ENCODE measurements around the gene LRMDA.
"Not testable (repeated sequence)": the region's sequence is repeated elsewhere in the genome, so short reads cannot be mapped to it uniquely, and the experiment has no call there.

Gene LRMDA

GRCh38 chr10:75722609-75723008, 291.2 kb downstream of the LRMDA start:
- DNase-seq: no peak

DNA sequence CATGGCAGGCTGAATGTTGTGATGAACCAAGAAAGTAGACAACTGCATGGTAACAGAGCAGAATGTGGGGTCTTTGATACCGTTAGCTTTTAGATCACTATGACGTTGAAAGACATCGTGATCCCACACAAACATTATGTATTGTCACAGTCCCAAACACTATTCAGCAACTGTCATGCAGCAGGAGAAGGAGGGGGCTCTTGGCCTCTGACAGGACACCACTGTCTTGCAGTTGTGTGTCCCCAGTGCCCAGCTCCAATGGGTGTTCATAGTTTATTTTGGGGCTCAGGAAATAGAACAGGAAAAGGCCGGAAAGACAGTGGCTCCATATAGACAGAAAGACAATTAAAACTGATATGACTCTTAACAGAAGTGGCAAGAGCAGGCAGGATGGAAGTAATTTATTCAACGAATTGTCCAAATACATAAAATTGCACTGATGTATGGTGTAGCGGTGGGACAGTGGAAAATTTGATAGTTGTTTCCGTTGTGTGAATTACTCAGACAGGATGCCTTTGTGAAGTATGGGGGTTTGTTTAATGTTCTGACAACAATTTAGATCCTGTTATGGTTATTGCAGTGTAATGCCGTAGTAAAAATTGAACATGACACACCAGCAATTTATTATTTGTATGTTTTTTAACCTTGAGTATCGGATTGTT, 292.0 kb downstream of the LRMDA start:
- no peak for DNase-seq

- DNase-seq: no peak
These were observed 292.6 kb downstream of the LRMDA start for GRCh38 chr10:75724047-75724446.

DNA sequence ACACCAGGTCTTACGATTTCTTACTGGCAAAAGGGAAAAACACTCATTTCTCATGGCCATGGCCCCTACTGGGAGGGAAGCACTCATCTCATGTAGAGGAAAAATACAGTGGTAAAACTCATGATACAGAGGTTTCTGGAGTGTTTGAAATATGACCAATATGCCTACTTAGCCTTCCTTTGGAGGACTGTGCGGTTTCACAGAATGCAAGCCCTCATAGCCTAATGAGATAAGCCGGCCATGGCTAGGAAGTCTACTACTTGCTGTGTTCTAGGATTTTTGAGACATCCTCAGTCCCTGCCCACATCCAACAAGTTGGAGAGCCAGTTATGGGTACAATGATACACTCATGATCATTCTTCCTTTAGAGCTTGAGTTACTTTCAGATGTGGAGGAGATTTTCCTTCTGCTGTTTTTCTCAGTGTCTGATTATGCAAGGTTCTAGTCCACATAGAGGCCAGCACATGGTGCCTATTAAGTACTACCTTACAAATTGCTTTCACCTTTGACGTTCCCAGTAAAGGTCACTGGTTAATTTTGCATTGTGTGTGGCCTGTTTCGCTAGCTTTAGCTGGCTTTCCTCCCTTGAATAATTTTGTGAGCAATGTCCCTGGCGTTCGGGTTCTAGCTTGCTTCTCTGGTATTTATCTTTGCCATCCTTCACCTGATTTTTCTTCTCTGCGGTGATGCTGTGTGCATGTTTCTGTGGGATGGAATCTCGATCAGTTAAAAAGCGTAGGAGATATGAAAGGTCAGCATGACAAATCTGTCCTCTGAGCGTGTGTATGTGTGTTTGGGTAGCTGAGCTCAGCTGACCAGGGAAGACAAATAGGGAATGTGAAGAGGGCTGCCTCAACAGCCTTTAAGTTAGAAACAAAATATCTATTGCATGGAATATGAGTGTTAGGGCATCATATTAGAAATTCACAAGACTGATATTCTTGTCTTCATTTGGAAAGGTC, 295.4 kb downstream of the LRMDA start:
- DNase-seq: no peak

- no peak for DNase-seq
These were observed 299.4 kb downstream of the LRMDA start for GRCh38 chr10:75730847-75731246.

DNA sequence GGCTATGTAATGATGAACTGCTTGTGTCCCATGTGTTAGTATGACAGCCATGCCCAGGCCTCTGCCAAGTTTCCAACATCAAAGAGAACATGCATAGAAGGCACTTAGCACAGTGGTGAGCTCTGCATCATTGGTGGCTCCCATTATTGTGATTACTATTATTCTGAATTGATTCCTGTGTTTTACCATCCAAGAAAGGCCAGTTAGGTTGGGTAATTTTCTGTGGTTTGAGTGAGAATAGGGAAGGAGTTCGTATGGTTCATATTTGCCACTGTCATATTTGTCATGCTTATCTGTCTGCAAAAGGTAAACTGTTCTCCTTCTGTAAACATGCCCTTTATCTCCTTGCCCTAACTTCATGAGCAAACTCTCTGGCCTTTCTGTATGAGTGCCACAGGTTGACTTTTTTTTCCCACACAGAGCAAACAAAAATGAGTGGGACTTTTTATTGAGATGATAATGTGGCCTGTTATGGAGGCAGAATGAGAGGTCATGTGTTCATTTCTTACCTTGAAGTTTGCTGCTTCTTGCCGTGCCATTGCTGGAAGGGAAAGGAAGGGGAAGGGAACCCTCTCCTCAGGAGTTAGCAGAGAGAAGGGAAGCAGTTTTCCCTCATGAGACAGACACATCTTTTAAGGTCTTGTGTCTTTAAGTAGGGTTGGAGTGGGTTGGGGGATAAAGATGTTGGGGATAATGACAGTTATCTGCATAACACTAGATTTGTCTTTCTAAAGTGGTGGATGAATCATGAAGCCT, 301.9 kb downstream of the LRMDA start:
- DNase-seq: no peak

DNA sequence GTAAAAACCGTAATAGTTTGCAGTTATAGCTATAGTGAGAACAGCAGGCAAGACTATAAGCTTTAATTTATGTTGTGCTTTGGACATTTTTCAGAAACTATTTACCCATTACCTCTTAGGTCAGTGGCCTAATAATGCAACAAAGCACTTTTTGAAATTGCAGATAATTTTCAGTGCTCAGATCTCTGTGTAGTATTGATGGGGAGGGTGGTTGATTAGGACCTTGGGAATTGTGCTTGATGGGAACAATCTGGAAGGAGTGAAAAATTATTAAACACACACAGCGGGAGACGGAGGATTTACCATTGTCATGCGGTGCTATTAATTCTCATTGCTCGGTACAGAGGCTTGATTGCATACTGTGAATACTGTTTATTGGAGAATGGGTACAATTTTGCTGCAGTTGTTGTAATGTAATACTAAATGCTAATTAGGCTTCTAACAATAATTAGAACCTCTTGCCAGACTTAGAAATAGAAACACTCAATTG, 304.8 kb downstream of the LRMDA start:
- no peak for DNase-seq

GRCh38 chr10:75736889-75737579, 305.6 kb downstream of the LRMDA start:
- no peak for DNase-seq

DNA sequence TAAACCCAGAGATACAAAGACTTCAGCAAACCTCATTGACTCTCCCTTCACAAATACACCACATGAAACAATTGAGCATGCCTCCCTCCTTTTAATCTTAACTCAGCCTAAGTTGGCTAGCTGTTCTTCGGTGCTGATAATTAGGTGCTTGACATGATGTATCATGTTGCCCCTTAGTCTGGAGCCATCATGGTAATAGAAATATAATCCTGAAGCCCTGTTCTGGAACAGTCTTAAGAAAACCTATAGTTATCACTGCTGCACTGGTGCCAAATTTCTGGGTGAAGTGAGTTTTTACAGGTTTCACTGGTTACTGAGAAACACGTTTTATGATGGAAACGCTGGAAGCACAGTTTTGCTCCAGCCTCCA, 306.1 kb downstream of the LRMDA start:
- DNase-seq: no peak

GRCh38 chr10:75738924-75739323, 307.5 kb downstream of the LRMDA start:
- DNase-seq: no peak

DNA sequence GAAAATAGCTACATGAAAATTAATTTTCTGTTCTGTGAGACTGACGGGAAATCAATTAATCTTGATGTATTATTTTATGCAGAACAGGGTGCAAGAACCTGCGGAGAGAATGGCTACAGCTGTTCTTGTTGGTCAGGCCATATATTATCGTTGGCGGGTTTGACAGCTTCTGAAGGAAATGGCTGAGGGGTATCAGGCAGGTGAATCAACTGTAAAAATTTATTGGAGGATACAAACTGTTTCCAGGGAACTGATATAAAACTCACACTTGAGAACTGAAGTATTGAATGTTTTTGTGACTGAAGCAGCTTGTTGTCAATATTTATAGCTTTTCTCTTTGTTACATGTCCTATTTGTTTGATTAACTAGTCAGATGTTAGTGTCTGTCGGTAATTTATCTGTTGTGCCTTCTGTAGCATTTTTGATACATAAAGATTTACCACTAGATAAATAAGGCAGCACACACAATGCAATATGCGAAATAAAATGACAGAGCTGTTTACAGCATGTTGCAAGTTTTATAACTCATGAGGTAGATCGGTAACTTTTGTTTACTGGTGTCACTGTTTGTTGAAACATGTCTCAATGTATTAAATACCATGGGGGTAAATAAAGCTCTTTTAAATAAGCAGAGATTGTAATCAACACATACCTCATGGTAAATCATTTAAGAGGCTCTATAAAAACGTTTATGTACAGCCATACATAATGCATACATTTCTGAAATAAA, 308.2 kb downstream of the LRMDA start:
- no peak for DNase-seq

GRCh38 chr10:75740541-75740940, 309.1 kb downstream of the LRMDA start:
- DNase-seq: no peak

DNA sequence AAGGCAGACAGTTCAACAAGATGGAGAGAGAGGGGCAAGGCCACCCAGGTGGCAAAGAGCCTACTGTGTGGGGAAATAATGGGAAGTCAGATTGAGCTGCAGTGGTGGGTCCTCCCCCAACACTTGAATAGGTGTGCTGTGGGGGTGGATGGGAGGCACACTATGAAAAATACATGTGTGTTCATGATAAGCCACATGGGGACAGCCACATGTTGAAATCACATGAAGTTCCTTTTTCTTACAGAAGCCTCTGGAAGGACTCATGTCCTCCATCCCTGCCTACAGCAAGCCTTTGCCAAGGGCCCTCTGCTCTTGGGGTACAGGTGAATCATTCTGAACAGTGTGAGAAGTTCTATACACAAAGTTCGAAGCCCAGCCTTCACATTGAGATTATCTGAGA, 310.9 kb downstream of the LRMDA start:
- DNase-seq: no peak

- no peak for DNase-seq
These were observed 311.9 kb downstream of the LRMDA start for GRCh38 chr10:75743291-75743778.

GRCh38 chr10:75744261-75744660, 312.8 kb downstream of the LRMDA start:
- DNase-seq: no peak

DNA sequence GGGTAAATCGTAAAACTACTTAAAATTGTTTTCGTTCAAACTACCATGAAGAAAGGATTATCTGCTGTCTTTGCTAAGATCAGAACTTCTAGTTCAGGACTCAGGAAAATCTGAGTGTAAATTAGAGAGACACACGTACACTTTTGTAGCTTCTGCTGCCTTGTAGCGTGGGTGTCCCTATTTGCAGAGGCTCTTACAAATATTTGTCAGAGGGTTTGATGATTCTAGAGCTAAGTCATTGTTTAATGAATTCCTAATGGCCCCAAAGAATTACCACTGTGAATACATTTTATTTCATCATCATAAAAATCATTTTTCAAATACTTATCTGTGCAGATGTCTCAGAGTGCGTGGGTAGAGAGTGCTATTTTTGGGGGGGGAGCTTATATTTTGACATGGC, 314.9 kb downstream of the LRMDA start:
- DNase-seq: no peak

DNA sequence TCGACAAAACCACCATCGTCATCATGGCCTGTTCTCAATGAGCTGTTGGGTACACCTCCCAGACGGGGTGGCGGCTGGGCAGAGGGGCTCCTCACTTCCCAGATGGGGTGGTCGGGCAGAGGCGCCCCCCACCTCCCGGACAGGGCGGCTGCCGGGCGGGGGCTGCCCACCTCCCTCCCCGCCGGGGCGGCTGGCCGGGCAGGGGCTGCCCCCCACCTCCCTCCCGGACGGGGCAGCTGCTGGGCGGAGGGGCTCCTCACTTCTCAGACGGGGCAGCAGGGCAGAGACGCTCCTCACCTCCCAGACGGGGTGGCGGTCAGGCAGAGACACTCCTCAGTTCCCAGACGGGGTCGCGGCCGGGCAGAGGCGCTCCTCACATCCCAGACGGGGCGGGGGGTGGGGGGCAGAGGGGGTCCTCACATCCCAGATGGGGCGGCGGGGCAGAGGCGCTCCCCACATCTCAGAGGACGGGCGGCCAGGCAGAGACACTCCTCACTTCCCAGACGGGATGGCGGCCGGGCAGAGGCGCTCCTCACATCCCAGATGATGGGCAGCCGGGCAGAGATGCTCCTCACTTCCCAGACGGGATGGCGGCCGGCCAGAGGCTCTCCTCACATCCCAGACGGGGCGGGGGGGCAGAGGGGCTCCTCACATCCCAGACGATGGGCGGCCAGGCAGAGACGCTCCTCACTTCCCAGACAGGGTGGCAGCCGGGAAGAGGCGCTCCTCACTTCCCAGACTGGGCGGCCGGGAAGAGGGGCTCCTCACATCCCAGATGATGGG, 318.9 kb downstream of the LRMDA start:
- not testable (repeated sequence) for DNase-seq

GRCh38 chr10:75751232-75751631, 319.8 kb downstream of the LRMDA start:
- DNase-seq: no peak

GRCh38 chr10:75753621-75754020, 322.2 kb downstream of the LRMDA start:
- no peak for DNase-seq

GRCh38 chr10:75754096-75754831, 322.8 kb downstream of the LRMDA start:
- DNase-seq: no peak

Data from NK-92 treated with Interleukin-12 subunit alpha and Interleukin-12 subunit beta, amount 100 ng/mL, for 24 hours (cell line).